Fibroblast of skin of left biceps (primary cell): Measurements from ENCODE around the gene HELZ.
"Not testable (repeated sequence)": the region's sequence is repeated elsewhere in the genome, so short reads cannot be mapped to it uniquely, and the experiment has no call there.

Experiments used
- DNase-seq, 2 experiments: peaks; one replicate each; pipeline ENCODE4 v3.0.0-alpha.2; 2013; ENCODE audit warnings: low read depth in 2 of 2

Gene HELZ

GRCh38 chr17:67227488-67227887, 17.5 kb downstream of the HELZ start:
- peak in 1 of 2 experiments; percentile 25 for DNase-seq

GRCh38 chr17:67225316-67225715, 19.7 kb downstream of the HELZ start:
- DNase-seq: no peak

- no peak for DNase-seq
Observed at GRCh38 chr17:67224736-67225135, 20.3 kb downstream of the HELZ start.

GRCh38 chr17:67223924-67224323, 21.1 kb downstream of the HELZ start:
- DNase-seq: no peak

GRCh38 chr17:67221062-67221998, 23.7 kb downstream of the HELZ start:
- DNase-seq: no peak

GRCh38 chr17:67218385-67218950, 26.5 kb downstream of the HELZ start:
- DNase-seq: no peak

- no peak for DNase-seq
Observed at GRCh38 chr17:67217446-67217845, 27.6 kb downstream of the HELZ start.

GRCh38 chr17:67216578-67217320, 28.2 kb downstream of the HELZ start:
- no peak for DNase-seq

- no peak for DNase-seq
Observed at GRCh38 chr17:67215991-67216421, 29.0 kb downstream of the HELZ start.

- DNase-seq: peak; percentile 78 to 82
Observed at GRCh38 chr17:67212714-67213417, 32.1 kb downstream of the HELZ start.

- DNase-seq: peak; percentile 73 to 75
Observed at GRCh38 chr17:67212231-67212630, 32.8 kb downstream of the HELZ start.

GRCh38 chr17:67211742-67212141, 33.3 kb downstream of the HELZ start:
- peak; percentile 50 to 54 for DNase-seq

- DNase-seq: no peak
Observed at GRCh38 chr17:67210915-67211314, 34.1 kb downstream of the HELZ start.

GRCh38 chr17:67208232-67208631, 36.8 kb downstream of the HELZ start:
- no peak for DNase-seq

GRCh38 chr17:67203818-67204217, 41.2 kb downstream of the HELZ start:
- no peak for DNase-seq

GRCh38 chr17:67202503-67202902, 42.5 kb downstream of the HELZ start:
- DNase-seq: no peak

GRCh38 chr17:67200727-67201301, 44.2 kb downstream of the HELZ start:
- no peak for DNase-seq

GRCh38 chr17:67198131-67198530, 46.9 kb downstream of the HELZ start:
- no peak for DNase-seq

GRCh38 chr17:67197023-67197422, 48.0 kb downstream of the HELZ start:
- DNase-seq: not testable (repeated sequence)

- DNase-seq: no peak
Observed at GRCh38 chr17:67196422-67196821, 48.6 kb downstream of the HELZ start.

GRCh38 chr17:67194134-67194533, 50.9 kb downstream of the HELZ start:
- no peak for DNase-seq
